Measurements from ENCODE around the gene NEDD8. TPM values are rescaled to one million over a fixed set of nuclear protein-coding genes. Genes with fewer than 3 reads are reported as not detected.

The NEDD8 gene
- total RNA-seq, 1 donor from 2014 or later: 132 TPM

- H3K4me3 ChIP-seq: peak overlapping the region; percentile 74
- H3K27ac ChIP-seq: peak overlapping the region; percentile 98
- intact Hi-C loops (cut with DNase I): no loop called here
- no peaks in the 10 kb centered on the region for H3K27me3 ChIP-seq (ENCODE audit: low read depth)
- DNase-seq (no peak), ATAC-seq (no peak)
- H3K4me1 ChIP-seq: peaks cover 55% of the 10 kb centered on the region
- TF ChIP-seq CTCF (IDR thresholded peaks at IDR 0.05): no peak
- H3K36me3 ChIP-seq: peaks cover 34% of the 10 kb centered on the region
- H3K9me3 ChIP-seq: no peaks in the 10 kb centered on the region
Observed at GRCh38 chr14:24271834-24272263, 39.7 kb upstream of the NEDD8 start.

- Histone ChIP-seq H3K27ac (peak within 1 kb of the TSS; percentile 98), H3K27me3 (ENCODE audit: low read depth) (no peaks in the 10 kb centered on the region), H3K9me3 (no peaks in the 10 kb centered on the region), H3K36me3 (peaks cover 40% of the 10 kb centered on the region), H3K4me3 (peak within 1 kb of the TSS; percentile 74), H3K4me1 (peaks cover 49% of the 10 kb centered on the region)
- DNase-seq: peak; percentile 94
- peak; percentile 91 to 95 for ATAC-seq
- intact Hi-C loops (cut with DNase I): no loop called here
- peak; percentile 75 for TF ChIP-seq CTCF (IDR thresholded peaks at IDR 0.05)
Observed at GRCh38 chr14:24271134-24271833, 39.1 kb upstream of the NEDD8 start, which contains the start of gene RABGGTA. Gene RABGGTA (minus strand): TSS chr14:24271597. CDS start chr14:24271115, 482 bp downstream.

- no peak for DNase-seq
- Histone ChIP-seq H3K4me1 (peaks cover 44% of the 10 kb centered on the region), H3K27me3 (ENCODE audit: low read depth) (no peaks in the 10 kb centered on the region), H3K36me3 (peaks cover 46% of the 10 kb centered on the region), H3K27ac (peak overlapping the region; percentile 98), H3K4me3 (peak overlapping the region; percentile 74), H3K9me3 (no peaks in the 10 kb centered on the region)
- TF ChIP-seq CTCF (IDR thresholded peaks at IDR 0.05): no peak
- no peak for ATAC-seq
- intact Hi-C loops (cut with DNase I): no loop called here
Observed at GRCh38 chr14:24270537-24271133, 38.5 kb upstream of the NEDD8 start.

GRCh38 chr14:24269910-24270536, 37.9 kb upstream of the NEDD8 start:
- ATAC-seq: no peak
- H3K9me3 ChIP-seq: no peaks in the 10 kb centered on the region
- no peak for DNase-seq
- TF ChIP-seq CTCF (IDR thresholded peaks at IDR 0.05): no peak
- H3K36me3 ChIP-seq: peaks cover 52% of the 10 kb centered on the region
- H3K27ac ChIP-seq: no peak overlapping the region
- H3K4me3 ChIP-seq: no peak overlapping the region
- H3K27me3 ChIP-seq (ENCODE audit: low read depth): no peaks in the 10 kb centered on the region
- peaks cover 38% of the 10 kb centered on the region for H3K4me1 ChIP-seq
- intact Hi-C loops (cut with DNase I): no loop called here

GRCh38 chr14:24269368-24269767, 37.2 kb upstream of the NEDD8 start:
- Histone ChIP-seq H3K9me3 (no peaks in the 10 kb centered on the region), H3K27ac (no peak overlapping the region), H3K36me3 (peaks cover 54% of the 10 kb centered on the region), H3K27me3 (ENCODE audit: low read depth) (no peaks in the 10 kb centered on the region), H3K4me3 (no peak overlapping the region), H3K4me1 (peaks cover 31% of the 10 kb centered on the region)
- no peak for TF ChIP-seq CTCF (IDR thresholded peaks at IDR 0.05)
- DNase-seq (no peak), ATAC-seq (no peak)
- intact Hi-C loops (cut with DNase I): no loop called here
